NOMO-1 (cell line): Measurements from ENCODE around the gene CABLES2.

Experiments
- DNase-seq, 2 experiments: peaks; one replicate each; lab custom pipeline; 2025; ENCODE audit not compliant: unreplicated experiment in 2 of 2; lab: John Stamatoyannopoulos, UW

CABLES2 gene

DNA sequence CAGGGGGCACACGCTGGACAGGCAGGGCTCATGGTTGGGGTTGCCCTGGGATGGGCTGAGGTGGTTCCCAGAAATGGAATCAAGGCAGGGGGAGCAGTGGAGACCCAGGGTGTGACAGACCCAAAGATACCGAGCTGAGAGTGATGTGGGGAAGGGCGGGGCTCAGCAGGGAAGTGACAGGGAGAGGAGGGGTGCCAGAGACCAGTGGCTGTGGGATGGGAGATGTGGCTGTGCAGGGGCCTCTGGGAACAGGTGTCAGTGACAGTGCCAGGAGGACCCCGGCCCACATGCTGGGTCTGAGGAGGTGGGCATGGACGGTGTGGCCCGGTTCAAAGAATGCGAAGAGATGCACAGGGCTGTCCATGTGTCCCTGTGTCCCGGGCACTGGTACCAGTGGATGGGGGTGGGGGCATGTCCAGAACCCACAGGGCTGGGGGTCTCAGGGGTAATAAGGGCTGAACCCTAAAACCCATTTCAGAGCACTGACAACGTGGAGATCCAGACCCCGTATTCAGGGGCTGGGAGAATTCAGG lies 1.0 kb downstream of the CABLES2 start:
- DNase-seq: no peak

DNA sequence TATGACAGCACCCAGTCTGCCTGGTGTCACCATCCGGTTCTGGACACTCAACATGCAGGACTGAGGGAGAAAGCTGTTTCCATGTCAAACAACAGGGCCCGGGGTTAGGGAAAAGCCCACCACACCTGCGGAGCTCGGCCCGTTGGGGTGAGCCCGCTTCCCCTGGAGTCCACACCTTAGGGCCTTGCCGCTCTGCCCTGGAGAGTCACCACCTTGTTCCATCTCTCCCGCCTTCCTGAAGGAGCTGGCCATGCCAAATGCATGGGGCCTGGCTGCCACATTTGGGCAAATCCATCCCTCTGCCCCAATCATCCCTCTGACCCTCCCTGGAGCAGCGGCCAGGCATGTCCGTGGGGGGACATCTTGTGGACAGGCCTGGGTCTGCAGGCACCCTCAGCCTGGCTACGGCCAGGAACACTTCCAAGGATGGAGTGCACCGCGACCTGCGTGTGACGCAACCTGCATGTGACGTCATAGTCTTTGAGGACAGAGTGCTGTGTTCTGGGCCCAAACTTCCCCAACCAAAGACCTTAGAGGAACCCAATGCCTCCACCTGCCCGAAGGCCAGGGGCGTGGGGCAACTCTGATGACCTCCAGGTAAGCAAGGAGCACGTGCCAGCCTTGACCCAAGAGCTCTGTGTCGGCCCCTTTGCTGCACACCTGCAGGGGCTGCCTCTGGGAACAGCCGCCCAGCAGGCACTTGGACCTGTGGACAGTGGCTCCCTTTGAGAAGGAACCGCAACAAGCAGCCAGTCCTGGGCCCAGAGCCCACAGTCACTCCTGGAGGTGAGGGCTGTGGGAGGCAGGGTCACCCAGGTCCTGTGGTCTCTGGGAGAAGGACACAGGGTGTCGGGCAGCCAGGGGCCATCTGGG lies 1.7 kb downstream of the CABLES2 start:
- DNase-seq: peak; percentile 5 to 21

DNA sequence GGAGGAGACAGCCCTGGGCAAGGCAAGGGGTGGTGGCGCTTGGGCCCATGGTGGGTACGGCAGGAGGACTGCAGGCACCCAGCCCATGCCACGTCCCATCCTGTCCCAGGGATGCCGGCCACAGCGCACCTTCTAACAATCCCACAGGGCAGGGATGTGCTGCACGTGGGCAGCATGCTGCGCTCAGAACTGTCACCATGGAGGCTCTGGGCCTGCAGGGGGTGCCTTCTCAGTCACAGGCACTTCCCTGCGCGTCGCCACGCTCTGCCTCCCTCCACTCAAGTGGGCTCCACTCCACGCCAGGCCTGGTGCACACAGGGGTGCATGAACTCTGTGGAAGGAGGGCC lies 2.4 kb downstream of the CABLES2 start:
- no peak for DNase-seq

DNA sequence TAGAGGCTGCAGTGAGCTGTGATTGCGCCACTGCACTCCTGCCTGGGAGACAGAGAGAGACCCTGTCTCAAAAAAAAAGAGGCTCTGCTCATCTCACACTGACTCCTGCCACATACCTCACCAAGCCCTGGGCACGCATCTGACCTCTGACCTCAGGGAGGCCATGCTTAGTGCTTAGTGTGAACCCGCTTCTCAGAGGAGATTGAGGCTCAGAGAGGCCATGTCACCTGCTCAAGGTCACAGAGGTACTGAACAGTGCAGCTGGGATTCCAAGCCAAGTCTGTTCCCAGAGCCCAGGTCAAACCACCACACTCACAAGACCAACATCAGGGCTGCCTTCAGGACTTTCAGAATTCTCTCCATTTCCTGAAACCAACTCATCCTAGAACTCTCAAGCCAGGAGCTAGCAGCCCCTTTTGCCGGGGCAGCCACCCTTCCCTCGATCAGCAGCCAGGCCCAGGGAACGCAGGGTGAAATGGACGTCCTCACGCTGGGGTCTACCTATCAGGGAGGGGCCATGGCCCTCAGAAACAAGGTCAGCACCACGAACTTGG lies 2.9 kb downstream of the CABLES2 start:
- no peak for DNase-seq

DNA sequence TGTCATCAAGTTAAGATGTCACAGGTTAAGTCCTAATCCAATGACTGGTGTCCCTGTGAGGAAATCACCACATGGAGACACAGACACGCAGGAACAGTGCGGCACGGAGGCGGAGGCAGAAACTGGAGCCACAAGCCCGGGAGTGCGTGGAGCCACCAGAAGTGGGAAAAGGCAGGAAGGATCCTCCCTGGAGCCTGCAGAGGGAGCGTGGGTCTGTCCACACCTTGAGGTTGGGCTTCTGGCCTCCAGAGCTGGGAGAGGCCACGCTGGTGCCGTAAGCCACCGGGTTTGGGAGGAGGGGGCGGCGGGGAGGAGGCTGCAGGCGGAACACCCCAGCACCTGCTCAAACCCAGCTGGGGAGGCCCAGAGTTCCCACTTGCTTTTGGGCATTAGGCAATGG lies 3.8 kb downstream of the CABLES2 start:
- DNase-seq: no peak

DNA sequence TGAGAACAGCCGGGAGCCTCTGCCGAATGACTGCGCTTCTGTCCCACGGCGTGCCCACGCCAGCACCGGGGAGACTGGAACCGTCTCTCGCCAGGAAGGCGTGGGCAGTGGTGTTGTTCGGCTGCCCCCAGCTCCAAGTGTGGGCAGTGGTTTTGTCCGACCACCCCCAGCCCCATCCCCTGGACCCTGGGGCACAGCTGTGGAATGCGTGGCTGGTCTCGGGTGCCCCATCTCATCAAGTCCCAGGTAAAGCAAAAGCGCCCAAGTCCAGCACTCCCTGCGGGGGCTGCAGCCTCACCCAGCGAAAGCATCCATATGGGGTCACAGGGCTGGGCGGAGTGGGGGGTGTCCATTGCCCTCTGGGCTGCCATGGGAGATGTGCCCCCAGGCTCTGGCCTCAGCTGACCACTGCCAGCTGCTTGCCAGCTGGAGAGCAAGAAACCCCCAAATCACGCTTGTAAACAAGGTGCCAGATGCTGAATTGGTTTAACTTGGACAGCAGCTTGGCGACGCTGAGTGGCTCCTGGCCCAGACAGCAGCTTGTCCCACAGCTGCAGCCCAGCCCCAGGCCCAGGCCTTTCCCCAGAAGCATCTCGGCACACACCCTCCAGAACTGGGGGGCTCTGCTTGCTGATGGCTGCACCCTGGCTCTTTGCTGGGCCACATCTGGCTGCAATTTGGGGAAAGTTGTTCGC lies 4.5 kb downstream of the CABLES2 start:
- no peak for DNase-seq

DNA sequence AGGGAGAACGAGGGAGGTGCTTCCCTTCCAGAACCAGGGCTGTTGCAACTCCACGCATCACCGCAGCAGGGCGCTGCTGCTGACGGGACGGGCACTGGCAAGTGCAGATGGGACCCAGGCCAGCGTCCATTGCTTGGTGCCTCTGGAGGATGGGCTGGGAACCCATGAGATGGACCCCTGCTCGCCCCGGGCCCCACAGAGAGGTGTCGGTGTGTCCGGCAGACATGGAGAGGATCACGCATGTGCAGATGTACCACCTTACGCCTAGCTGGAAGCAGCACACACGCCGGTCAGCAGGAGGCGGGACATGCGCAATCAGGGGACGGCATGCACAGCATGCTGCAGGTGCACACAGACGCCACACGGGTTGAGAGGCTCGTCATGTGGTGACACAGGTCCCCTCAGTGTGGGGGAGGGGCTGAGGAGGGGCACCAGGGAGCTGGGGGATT lies 5.7 kb downstream of the CABLES2 start:
- no peak for DNase-seq

DNA sequence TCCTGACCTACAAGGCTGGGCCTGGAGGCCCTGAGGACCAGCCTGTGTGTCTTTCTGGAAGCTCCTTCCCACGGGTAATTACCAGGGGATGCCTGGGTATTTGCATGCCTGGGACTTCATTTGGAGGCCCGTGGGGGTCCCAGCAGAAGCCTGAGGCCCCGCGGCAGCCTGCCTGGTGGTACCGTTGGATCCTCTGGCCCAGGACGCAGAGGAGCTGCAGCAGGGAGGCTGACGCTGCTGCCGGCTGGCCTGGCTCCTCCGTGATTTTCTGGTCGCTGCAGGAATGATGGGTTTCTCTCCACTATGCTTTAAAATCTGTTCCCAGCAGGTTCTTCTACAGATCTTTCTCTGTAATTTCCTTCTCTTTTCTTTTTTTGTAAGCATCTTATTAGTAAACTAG lies 6.5 kb downstream of the CABLES2 start:
- DNase-seq: no peak

DNA sequence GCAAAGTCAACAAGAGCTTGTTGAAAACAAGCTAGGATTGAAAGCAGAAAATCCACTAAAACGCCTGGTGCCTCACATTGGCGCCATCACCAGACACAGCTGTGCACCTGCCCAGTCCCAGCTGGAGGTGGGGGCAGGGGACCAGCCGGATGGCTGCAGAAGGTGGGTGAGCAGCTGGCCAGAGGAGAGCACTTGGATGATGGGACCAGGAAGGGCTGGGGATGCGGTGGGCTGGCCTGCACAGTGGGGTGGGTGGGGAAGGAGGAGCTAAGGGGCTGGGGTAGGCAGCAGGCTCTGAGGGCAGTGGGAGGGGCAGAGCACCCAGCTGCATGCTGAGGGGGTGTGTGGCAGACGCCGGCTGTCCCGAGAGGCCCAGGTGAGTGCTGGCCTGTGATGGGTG lies 7.1 kb downstream of the CABLES2 start:
- DNase-seq: no peak

DNA sequence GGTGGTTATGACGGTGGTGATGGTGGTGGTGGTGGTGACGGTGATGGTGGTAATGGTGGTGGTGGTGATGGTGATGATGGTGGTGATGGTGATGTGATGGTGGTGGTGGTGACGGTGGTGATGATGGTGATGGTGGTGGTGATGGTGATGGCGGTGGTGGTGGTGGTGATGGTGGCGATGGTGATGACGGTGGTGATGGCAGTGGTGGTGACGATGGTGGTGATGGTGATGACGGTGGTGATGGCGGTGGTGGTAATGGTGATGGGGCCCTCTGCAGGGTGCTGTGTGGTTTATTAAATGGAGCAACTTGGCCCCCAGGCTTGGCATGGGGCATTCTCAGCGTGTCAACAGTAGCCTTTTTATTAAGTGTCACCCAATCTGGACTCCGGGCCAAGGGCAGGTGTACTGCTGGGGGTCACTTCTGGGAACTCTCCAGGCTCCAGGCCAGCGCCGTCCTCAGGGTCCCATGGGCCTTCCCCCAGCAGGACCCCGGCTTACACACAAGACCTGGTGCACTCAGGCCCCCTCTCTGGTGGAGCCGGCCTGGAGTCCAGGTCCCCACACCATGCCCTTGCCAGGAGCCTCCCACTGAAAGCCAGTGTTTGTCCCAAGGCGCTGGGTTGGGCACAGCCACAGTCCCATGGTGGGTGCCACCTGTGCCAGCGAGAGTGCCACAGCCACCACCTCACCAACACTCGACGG lies 8.8 kb downstream of the CABLES2 start:
- DNase-seq: no peak

DNA sequence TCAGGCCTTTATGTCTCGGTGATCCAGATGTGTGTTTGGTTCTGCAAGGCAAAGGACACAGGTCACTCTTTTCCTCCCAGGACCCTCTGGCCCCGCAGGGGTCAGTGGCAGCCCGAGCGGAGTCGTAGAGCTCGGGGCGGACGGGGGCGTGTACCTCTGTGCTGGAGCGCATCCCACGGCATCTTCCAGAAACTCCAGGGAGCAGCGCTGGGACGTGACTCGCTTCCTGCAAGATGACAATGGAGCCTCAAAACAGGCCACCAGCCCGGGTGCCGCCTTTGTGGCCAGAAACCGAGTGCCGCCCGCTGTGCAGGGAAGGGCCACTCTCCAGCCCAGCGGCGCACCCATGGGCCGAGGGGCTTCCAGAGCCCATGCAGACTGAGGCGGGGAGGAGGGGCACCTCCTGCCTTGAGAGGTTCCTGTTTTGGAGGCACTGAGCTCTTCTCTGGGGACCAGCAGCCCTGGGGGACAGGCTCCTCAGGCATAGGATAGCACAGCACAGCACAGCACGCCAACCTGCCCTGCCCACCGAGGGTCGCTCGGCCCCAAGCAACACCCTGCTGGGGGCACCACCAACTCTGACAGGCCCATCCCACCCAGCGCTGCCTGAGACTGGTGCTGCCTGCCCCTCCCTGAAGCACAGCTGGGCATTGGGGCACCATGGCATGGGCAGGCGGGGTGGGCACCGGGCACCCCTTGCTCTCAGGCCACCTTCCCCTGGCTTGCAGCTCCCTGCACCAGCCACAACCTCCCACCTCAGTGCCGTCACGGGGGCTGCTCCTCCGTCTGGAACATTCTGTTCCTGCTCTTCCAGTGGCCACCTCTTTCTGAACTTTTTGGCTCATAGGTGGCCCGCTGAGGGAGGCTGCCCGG lies 10.5 kb downstream of the CABLES2 start:
- no peak for DNase-seq

DNA sequence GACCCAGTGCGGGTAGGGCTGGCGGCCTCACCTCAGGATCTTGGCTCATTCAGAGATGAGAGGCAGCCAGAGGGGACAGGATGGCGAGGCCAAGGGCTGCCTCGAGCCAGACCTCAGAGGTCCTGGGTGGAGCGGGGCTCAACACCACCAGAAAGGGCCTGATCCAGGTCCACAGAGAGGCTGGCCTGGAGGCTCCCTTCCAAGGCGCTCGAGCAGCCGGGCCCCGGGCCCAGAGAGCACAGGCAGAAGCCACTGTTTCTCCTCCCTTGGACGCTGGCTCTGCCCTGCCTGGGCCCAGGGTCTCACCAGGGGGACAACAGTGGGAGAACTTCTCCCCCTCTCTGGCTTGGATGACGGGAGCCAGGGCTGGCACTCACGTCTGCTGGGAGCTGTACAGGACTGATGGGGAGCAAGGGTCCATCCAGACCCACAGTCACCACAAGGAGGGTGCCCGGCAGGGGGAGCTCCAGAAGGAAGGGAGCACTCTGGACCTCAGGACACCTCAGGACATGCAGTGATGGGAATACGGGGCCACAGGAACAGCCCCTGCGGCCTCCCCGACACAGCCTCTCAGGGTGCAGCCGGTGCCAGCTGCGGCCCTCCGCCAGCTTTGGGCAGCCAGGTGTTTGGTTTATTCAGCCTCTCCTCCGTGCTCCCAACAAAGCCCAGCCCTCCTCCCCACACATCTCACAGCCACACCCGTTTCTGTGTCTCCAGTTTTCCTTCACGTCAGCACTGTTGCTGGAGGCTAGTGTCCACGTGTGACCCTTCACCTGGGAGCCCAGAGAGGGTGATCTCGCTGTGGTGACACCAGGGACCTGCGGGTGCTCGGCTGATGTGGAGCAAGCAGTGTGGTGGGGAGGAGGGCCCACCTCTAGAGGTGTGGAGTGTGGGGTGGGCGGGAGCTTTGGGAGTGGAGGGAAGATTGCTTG lies 11.5 kb downstream of the CABLES2 start:
- DNase-seq: no peak

DNA sequence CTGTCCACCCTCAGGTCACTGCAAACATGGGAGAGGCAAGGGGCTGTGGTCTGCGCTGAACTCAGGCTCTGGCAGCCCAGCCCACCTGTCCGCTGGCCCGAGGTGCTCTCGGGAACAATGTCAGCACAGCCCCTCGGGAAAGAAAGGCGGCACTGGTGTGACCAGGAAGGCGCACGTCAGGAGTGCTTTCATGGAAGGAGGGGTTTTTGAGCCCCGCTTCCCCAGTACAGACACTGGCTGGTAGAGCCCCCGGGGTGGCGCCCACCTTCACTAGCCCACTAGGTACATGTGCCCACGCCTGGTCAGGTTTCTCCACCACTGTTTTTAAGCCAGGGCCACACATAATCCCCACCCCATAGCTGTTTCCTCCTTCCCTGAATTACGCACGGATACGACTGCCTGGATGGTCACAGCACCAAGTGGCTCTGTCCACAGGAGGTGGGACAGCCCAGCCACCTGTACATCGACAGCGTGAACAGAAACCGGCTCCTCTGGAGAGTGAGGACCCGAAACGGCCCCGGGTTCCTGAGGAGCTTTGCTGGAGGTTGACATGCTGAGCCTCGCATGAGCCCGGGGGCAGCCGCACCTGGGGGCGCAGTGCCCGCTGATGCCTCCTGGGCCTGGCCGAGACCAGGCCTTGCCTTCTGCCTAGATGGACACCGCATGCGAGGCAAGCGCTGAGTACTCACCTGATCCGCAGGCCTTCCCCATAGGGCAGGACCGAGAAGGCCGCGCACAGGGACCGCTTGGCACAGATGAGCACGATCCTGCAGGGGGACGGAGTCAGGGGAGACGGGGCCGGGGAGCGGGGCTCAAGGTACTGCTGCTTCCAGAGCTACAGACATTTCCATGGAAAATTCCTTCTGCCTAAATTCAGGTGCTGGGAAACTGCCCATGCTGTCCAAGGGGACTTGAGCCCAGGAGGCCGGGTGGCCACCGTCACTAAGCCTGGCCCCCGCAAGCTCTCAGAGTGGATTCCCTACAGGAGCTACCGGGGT lies 12.5 kb downstream of the CABLES2 start:
- DNase-seq: no peak

DNA sequence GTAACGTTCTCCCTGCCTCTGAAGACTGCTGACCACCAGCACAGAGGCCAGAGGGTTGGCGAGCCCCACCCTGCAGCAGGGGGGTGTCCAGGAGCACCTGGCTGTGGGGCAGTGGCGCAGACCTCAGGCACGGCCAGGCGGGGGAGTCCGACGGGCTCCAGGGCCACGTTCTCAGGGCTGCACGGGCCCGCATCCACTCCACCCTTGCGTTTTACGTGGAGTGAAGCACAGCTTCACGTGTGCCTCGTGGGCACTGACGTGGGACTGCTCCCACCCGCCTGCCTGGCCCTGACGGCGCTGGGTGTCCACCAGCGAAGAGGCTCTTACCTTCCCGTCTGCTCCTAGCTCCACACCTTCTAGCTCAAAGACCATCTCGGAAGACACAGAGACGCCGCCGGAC lies 13.3 kb downstream of the CABLES2 start:
- DNase-seq: no peak

DNA sequence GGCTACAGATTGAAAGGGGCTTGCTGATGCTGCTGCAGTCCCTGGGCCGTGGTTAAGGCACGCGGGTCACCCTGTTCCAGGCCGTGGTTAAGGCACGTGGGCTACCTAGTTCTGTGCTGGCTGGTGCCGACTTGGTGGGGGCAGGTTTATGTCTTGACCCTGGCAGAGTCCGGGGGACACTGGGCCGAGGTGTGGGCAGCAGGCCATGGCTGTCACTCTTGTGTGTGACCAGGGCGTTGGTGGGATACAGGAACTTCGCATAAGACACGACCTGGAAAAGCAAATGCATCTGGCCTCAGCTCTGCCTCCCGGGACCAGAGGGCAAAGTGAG lies 13.8 kb downstream of the CABLES2 start:
- no peak for DNase-seq

DNA sequence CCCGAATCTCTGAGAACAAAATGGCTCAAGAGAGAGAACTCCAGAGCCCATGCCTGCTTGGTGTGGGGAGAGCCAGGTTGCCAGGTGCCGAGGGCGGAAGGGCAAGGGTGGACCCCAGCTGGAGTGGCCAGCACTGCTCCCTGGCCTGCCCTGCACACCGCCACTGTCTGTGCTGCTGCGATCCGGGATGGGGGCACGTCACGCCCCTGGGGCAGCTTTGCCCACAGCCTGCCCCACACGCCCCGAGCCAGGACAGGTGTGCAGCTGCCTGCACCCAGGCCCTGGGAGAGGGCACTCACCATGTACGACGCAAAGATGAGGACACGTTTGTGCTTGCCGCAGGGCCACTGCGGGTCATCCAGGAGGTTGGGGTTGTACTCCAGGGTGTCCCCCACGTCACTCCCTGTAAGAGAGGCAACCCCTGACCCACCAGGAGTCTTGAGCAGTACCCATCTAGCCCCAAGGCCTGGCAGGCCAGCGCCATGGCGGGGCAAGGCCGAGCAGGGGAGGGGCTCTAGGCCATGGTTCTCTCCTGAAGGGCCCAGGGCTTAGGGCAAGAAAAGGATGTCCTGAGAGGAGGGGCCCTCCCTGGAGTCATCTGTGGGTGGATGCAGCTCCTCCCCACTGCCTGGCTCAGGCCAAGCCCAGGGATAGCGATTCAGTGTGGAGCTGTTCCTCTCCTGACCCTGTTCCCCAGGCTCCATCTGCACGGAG lies 14.3 kb downstream of the CABLES2 start:
- DNase-seq: no peak

DNA sequence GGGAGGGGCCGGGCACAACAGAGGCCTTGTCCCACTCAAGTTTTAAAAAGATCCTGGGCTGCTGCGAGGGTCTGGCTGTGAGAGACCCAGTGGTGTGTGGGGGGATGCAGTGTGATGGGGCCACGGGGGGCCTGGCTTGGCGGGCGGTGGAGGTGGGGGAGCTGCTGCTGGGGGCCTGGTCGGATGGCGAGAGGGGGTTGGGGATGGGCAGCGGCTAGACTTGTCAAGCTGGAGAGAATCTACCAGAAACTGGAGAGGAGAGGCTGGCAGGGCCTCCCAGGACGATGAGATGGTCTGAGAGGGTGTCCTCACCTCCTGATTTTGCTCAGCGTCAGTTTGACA lies 15.0 kb downstream of the CABLES2 start:
- no peak for DNase-seq
